Measurements from ENCODE around the gene SUGP1.

The SUGP1 gene

GRCh38 chr19:19268453-19269385, 51.6 kb downstream of the SUGP1 start:
- no peak for TF ChIP-seq CTCF (IDR thresholded peaks at IDR 0.05; ENCODE audit: control insufficient read depth, extremely low read depth, insufficient read depth)
- H3K4me3 ChIP-seq (ENCODE audit: low read depth, low read length): no peak overlapping the region
- DNase-seq (ENCODE audit: low read depth): no peak

- no peak for DNase-seq (ENCODE audit: low read depth)
- no peak for TF ChIP-seq CTCF (IDR thresholded peaks at IDR 0.05; ENCODE audit: control insufficient read depth, extremely low read depth, insufficient read depth)
- no peak overlapping the region for H3K4me3 ChIP-seq (ENCODE audit: low read depth, low read length)
Observed at GRCh38 chr19:19267305-19267704, 53.0 kb downstream of the SUGP1 start.

- no peak overlapping the region for H3K4me3 ChIP-seq (ENCODE audit: low read depth, low read length)
- DNase-seq (ENCODE audit: low read depth): no peak
- no peak for TF ChIP-seq CTCF (IDR thresholded peaks at IDR 0.05; ENCODE audit: control insufficient read depth, extremely low read depth, insufficient read depth)
Observed at GRCh38 chr19:19263886-19264487, 56.3 kb downstream of the SUGP1 start.

- no peak for TF ChIP-seq CTCF (IDR thresholded peaks at IDR 0.05; ENCODE audit: control insufficient read depth, extremely low read depth, insufficient read depth)
- DNase-seq (ENCODE audit: low read depth): no peak
- H3K4me3 ChIP-seq (ENCODE audit: low read depth, low read length): no peak overlapping the region
Observed at GRCh38 chr19:19262190-19263057, 57.9 kb downstream of the SUGP1 start.

GRCh38 chr19:19261350-19262189, 58.7 kb downstream of the SUGP1 start:
- no peak overlapping the region for H3K4me3 ChIP-seq (ENCODE audit: low read depth, low read length)
- no peak for DNase-seq (ENCODE audit: low read depth)

More at GRCh38 chr19:19261350-19262189, 58.7 kb downstream of the SUGP1 start:
- TF ChIP-seq CTCF (IDR thresholded peaks at IDR 0.05; ENCODE audit: control insufficient read depth, extremely low read depth, insufficient read depth): no peak

Measured in LNCaP clone FGC (cell line).